CD4-positive, alpha-beta T cell treated with Interleukin-21 for 1 hour (primary cell): Measurements from ENCODE around the gene EFHD1.
A peak's percentile ranks its signal among the peaks of the same experiment; 100 is the strongest.
"Not testable (repeated sequence)": the region's sequence is repeated elsewhere in the genome, so short reads cannot be mapped to it uniquely, and the experiment has no call there.

Source experiments
- DNase-seq: peaks from one replicate; pipeline ENCODE4 v3.0.0-alpha.2; 2020

The EFHD1 gene

DNA sequence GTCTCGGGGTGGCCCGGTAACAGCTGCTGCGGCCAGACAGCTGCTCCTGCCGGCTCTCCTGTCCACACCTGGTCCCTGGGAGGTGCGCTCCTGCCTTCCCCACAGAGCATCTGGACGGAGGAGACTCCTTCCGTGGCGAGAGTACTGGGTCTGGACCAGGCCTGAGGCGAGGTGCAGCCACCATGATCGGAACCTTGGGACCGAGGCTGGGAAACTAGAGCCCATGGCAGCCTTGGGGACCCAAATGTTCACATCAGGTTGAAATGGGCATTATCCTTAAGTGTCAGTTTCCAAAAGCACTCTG is 64.4 kb downstream of the EFHD1 start:
- DNase-seq: peak; percentile 24

GRCh38 chr2:232698556-232699091 is 65.2 kb downstream of the EFHD1 start:
- no peak for DNase-seq

- no peak for DNase-seq
Measured at GRCh38 chr2:232699110-232699509, 65.7 kb downstream of the EFHD1 start.

DNA sequence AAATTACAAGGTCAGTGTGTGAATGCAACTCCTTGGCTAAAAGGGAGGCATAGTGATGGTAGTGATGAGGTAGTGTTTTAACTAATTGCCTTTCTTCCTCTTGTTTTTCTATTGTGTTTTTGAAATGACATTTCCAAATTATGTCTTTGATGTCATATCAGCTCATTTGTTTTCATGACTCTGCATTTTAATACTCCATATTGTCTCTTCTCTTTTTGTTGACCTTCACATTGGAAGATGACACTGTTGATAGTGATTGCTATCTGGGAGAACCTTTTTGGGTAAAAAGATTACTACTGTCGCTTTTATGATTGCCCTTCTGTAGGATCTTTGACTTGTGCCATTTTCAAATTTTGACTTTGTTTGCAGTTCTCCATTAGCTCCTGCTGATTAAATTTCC is 66.8 kb downstream of the EFHD1 start:
- no peak for DNase-seq

- DNase-seq: no peak
Measured at GRCh38 chr2:232707076-232707475, 73.7 kb downstream of the EFHD1 start.

DNA sequence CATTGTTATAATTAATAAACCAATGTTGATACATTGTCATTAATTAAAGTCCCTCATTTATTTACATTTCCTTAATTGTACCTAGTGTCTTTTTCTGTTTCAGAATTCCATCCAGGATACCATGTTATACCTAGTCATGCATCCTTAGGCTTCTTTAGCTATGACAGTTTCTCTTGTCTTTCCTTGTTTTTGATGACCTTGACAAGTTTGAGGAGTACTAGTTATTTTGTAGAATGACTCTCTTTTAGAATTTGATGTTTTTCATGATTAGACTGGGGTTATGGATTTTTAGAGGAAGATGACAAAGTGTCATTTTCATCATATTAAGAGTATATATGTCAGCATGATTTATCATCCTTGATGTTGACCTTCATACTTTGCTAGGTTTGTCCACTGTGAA is 80.1 kb downstream of the EFHD1 start:
- DNase-seq: no peak

- no peak for DNase-seq
Measured at GRCh38 chr2:232714969-232715368, 81.6 kb downstream of the EFHD1 start.

- DNase-seq: not testable (repeated sequence)
Measured at GRCh38 chr2:232720056-232720455, 86.7 kb downstream of the EFHD1 start.

DNA sequence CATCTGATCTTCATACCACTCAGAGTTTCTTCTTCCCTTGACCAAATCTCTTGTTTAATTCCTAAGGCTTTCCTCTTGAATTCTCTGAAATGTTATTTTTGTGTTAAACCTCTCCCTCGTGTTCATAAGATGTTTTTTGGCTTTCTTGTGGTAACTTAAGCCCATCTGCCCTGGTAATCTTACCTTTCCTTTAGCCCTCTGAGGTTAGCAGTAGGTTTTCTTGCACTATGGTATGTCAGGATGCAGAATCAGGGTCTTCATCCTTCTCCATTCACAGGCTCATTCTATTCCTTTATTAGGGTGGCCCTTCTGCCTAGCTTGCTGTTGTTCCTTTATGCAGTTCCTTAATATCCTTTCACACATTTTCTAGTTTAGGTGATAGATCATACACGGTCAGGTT is 87.9 kb downstream of the EFHD1 start:
- no peak for DNase-seq

DNA sequence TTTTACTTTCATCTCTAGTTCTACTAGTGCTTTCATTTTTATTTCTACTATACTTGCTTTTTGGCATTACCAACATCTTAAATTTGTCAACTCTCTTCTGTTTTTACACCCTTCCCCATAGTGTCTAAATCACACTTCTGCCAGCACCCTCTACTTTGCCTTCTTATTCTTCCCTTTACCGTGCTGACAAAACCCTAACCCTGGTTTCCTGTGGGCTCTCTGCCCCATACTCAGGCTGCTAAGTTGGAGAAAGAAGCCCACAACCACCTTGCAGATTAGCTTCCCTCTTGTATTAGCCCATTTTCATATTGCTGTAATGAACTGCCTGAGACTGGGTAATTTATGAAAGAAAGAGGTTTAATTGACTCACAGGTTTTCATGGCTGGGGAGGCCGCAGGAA is 88.5 kb downstream of the EFHD1 start:
- DNase-seq: peak; percentile 3

GRCh38 chr2:232723027-232723426 is 89.6 kb downstream of the EFHD1 start:
- DNase-seq: no peak

- DNase-seq: no peak
Measured at GRCh38 chr2:232728785-232729184, 95.4 kb downstream of the EFHD1 start.

- no peak for DNase-seq
Measured at GRCh38 chr2:232731470-232731869, 98.1 kb downstream of the EFHD1 start.
